Activated CD8-positive, alpha-beta memory T cell treated with anti-CD3 and anti-CD28 coated beads, Interleukin-2, amount 50 U/mL, for 24 hours (primary cell): Measurements from ENCODE around the gene OR10C1.

Experiments
- DNase-seq: peaks from one replicate; pipeline ENCODE4 v3.0.0-alpha.2; 2020; ENCODE audit errors: extremely low read depth

Gene OR10C1

GRCh38 chr6:29477923-29478450 lies 38.9 kb downstream of the OR10C1 start:
- no peak for DNase-seq

- no peak for DNase-seq
Observed at GRCh38 chr6:29478740-29479139, 39.6 kb downstream of the OR10C1 start.

- DNase-seq, result no peak
Observed at GRCh38 chr6:29479560-29479959, 40.5 kb downstream of the OR10C1 start.

- no peak for DNase-seq
Observed at GRCh38 chr6:29483186-29483585, 44.1 kb downstream of the OR10C1 start.

GRCh38 chr6:29483735-29484134 lies 44.6 kb downstream of the OR10C1 start:
- DNase-seq, result no peak

GRCh38 chr6:29486577-29486976 lies 47.5 kb downstream of the OR10C1 start:
- DNase-seq, result no peak

GRCh38 chr6:29487131-29487530 lies 48.0 kb downstream of the OR10C1 start:
- DNase-seq, result no peak

GRCh38 chr6:29487660-29488059 lies 48.6 kb downstream of the OR10C1 start, which contains the start of gene MAS1L:
Gene MAS1L, minus strand, starts transcription at chr6:29487956. Its CDS starts 54 bp downstream, at chr6:29487902.
- no peak for DNase-seq

GRCh38 chr6:29488874-29489273 lies 49.8 kb downstream of the OR10C1 start:
- no peak for DNase-seq

- DNase-seq, result no peak
Observed at GRCh38 chr6:29489286-29489685, 50.2 kb downstream of the OR10C1 start.

- DNase-seq, result no peak
Observed at GRCh38 chr6:29490055-29490454, 50.9 kb downstream of the OR10C1 start.

- DNase-seq, result no peak
Observed at GRCh38 chr6:29490552-29490951, 51.4 kb downstream of the OR10C1 start.
